Measurements from ENCODE around the gene KIF5C.

The KIF5C gene

DNA sequence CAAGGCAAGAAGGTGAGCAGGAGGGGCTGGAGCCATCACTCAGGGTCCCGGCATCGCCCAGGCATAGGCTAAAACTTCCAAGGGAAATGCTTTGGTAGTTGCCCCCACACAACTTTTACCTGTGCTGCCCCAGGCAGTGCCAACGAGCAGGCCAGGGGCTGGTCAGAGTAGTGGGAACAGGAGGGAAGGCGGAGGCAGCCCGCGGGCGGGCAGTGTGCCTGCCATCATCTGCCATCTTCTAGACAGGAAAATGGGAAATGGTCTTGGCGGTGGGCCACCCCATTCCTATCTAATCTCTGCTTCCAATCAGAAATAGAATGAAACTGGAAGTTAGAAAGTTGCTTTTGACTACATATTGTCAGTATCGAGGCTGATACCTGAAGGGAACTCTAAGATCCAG lies 137.5 kb downstream of the KIF5C start:
- no peaks in the 10 kb centered on the region for H3K36me3 ChIP-seq (ENCODE audit: low read depth)
- H3K4me1 ChIP-seq (ENCODE audit: insufficient read depth, poor library complexity, severe bottlenecking) = no peaks in the 10 kb centered on the region
- no peaks in the 10 kb centered on the region for H3K9me3 ChIP-seq (ENCODE audit: severe bottlenecking)
- H3K27me3 ChIP-seq (ENCODE audit: insufficient read depth, poor library complexity, severe bottlenecking) = no peaks in the 10 kb centered on the region
- TF ChIP-seq, protein P1, sequence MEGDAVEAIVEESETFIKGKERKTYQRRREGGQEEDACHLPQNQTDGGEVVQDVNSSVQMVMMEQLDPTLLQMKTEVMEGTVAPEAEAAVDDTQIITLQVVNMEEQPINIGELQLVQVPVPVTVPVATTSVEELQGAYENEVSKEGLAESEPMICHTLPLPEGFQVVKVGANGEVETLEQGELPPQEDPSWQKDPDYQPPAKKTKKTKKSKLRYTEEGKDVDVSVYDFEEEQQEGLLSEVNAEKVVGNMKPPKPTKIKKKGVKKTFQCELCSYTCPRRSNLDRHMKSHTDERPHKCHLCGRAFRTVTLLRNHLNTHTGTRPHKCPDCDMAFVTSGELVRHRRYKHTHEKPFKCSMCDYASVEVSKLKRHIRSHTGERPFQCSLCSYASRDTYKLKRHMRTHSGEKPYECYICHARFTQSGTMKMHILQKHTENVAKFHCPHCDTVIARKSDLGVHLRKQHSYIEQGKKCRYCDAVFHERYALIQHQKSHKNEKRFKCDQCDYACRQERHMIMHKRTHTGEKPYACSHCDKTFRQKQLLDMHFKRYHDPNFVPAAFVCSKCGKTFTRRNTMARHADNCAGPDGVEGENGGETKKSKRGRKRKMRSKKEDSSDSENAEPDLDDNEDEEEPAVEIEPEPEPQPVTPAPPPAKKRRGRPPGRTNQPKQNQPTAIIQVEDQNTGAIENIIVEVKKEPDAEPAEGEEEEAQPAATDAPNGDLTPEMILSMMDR (IDR thresholded peaks at IDR 0.05; ENCODE audit: poor library complexity, severe bottlenecking) = no peak
- no peak for DNase-seq (ENCODE audit: low spot score)
- ATAC-seq (ENCODE audit: low read depth) = no peak
- no peak overlapping the region for H3K27ac ChIP-seq (ENCODE audit: poor library complexity, severe bottlenecking)
- no peak overlapping the region for H3K4me3 ChIP-seq (ENCODE audit: severe bottlenecking)

DNA sequence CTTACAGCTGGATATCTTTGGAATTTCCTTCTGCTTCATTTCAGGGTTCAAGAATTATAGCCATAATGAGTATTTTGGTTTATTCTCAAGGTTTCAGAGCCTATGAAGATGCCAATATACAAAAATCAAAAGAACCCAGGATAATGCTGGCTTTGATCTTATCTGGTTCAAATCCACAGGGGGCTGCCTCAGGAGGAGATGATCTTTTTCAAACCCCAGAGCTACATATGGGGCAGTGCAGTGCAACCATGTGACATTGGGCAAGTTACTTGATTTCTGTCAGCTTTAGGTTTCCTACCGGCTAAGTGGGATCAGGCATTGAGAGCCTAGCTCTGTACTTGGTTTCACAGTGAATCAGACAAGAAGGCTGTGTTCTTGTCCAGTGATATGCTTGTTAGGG lies 140.5 kb downstream of the KIF5C start:
- H3K4me1 ChIP-seq (ENCODE audit: insufficient read depth, poor library complexity, severe bottlenecking) = peaks cover 10% of the 10 kb centered on the region
- no peaks in the 10 kb centered on the region for H3K36me3 ChIP-seq (ENCODE audit: low read depth)
- TF ChIP-seq, protein P1 (IDR thresholded peaks at IDR 0.05; ENCODE audit: poor library complexity, severe bottlenecking) = no peak
- DNase-seq (ENCODE audit: low spot score) = no peak
- no peak overlapping the region for H3K4me3 ChIP-seq (ENCODE audit: severe bottlenecking)
- no peaks in the 10 kb centered on the region for H3K27me3 ChIP-seq (ENCODE audit: insufficient read depth, poor library complexity, severe bottlenecking)
- ATAC-seq (ENCODE audit: low read depth) = no peak
- H3K27ac ChIP-seq (ENCODE audit: poor library complexity, severe bottlenecking) = no peak overlapping the region
- H3K9me3 ChIP-seq (ENCODE audit: severe bottlenecking) = no peaks in the 10 kb centered on the region

DNA sequence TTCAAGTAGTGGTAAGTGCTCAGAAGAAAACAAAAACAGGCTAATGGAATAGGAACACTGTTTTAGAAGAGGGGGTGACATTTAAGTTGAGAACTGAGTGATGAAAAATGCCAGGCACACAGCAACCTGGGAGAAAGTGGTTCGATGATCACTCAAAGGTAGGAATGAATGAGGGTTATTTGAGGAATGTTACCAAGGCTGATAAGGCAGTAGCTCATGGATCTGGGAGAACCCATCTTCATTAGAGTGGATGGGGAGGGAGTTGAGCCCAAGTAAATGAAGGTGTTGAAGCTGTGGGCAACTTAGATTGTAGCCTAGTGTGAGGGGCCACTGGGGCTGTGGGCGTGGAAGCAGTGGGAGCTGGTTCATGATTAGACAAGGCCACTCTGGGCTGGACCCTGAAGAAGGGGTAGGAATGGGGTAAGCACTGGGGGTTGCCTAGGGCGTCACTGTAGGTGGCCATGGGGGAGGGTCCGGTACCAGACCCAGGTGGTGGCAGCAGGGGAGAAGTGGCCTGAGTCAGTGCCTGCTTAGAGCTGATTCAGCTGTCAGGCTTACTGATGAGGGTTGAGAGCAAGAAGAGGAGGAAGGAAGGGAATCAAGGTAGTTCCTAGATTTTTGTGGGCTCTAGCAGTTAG lies 141.0 kb downstream of the KIF5C start:
- H3K36me3 ChIP-seq (ENCODE audit: low read depth) = no peaks in the 10 kb centered on the region

DNA sequence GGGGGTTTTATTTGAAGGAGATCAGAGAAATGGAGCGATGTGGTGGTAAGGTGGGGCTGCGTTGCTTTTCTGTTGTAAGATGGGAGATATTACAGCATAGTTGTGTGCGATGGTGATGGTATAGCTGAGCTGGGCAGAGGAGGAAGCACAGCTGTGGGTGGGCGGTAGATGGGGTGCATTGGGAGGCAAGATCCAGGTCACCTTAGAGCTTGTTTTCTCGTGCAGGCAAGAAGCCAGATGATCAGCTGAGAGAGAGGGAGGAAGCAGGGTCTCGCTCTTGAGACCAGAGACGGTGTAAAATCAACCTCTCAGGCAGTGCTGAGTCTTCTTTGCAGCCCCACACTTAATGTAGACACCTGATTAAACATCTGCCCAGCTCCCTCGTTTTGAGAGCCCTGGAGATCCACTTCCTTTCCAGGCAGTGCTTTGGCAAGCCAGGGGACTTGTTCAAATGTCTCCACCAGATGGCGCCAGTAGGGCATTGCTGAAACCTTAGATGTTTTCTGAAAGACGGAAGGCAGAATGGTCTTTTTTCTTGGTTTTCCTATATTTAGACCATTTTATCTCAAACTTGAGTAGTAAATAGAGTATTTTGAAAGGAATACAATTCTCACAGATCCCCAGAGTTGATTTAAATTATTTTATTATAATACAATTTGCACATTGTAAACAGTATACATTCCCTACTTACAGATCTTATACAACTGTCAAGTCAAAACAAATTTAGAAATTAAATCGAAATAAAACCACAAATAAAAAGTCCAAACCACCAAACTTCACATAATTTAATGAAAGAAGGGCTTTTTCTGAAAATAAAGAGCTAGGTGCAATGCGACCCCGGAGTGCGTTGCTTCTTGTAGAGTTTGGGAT lies 142.3 kb downstream of the KIF5C start:
- peaks cover 13% of the 10 kb centered on the region for H3K4me1 ChIP-seq (ENCODE audit: insufficient read depth, poor library complexity, severe bottlenecking)
- H3K27ac ChIP-seq (ENCODE audit: poor library complexity, severe bottlenecking) = no peak overlapping the region
- no peaks in the 10 kb centered on the region for H3K27me3 ChIP-seq (ENCODE audit: insufficient read depth, poor library complexity, severe bottlenecking)
- H3K4me3 ChIP-seq (ENCODE audit: severe bottlenecking) = no peak overlapping the region
- no peaks in the 10 kb centered on the region for H3K9me3 ChIP-seq (ENCODE audit: severe bottlenecking)
- DNase-seq (ENCODE audit: low spot score) (no peak), ATAC-seq (ENCODE audit: low read depth) (peak; percentile 71; the same call in 2 of the 3 replicates)
- no peaks in the 10 kb centered on the region for H3K36me3 ChIP-seq (ENCODE audit: low read depth)
- TF ChIP-seq, protein P1 (IDR thresholded peaks at IDR 0.05; ENCODE audit: poor library complexity, severe bottlenecking) = peak; percentile 89

More for the DNA sequence above, 141.0 kb downstream of the KIF5C start:
- peaks cover 13% of the 10 kb centered on the region for H3K4me1 ChIP-seq (ENCODE audit: insufficient read depth, poor library complexity, severe bottlenecking)
- H3K9me3 ChIP-seq (ENCODE audit: severe bottlenecking) = no peaks in the 10 kb centered on the region
- no peak overlapping the region for H3K4me3 ChIP-seq (ENCODE audit: severe bottlenecking)
- no peak overlapping the region for H3K27ac ChIP-seq (ENCODE audit: poor library complexity, severe bottlenecking)
- ATAC-seq (ENCODE audit: low read depth) (no peak), DNase-seq (ENCODE audit: low spot score) (no peak)
- H3K27me3 ChIP-seq (ENCODE audit: insufficient read depth, poor library complexity, severe bottlenecking) = no peaks in the 10 kb centered on the region
- TF ChIP-seq, protein P1 (IDR thresholded peaks at IDR 0.05; ENCODE audit: poor library complexity, severe bottlenecking) = no peak

Data from RWPE2 (cell line).